Activated CD4-positive, alpha-beta T cell treated with anti-CD3 and anti-CD28 coated beads, Interleukin-2, amount 50 U/mL, for 4 hours (primary cell): ENCODE data around the gene STX18.
"Not testable (repeated sequence)": the region's sequence is repeated elsewhere in the genome, so short reads cannot be mapped to it uniquely, and the experiment has no call there.

ENCODE experiments used
- DNase-seq, 2 experiments: peaks; one replicate each; pipeline ENCODE4 v3.0.0-alpha.2; 2020

The STX18 gene

GRCh38 chr4:4433941-4434340 is 107.9 kb downstream of the STX18 start:
- DNase-seq = no peak

- no peak for DNase-seq
These were observed 109.3 kb downstream of the STX18 start for GRCh38 chr4:4432341-4433125.

- peak; percentile 36 to 38 for DNase-seq
These were observed 111.2 kb downstream of the STX18 start for GRCh38 chr4:4430492-4431195.

GRCh38 chr4:4428966-4429875 is 112.6 kb downstream of the STX18 start:
- DNase-seq = no peak

GRCh38 chr4:4427886-4428285 is 114.0 kb downstream of the STX18 start:
- DNase-seq = no peak

- no peak for DNase-seq
These were observed 114.6 kb downstream of the STX18 start for GRCh38 chr4:4427121-4427870.

- no peak for DNase-seq
These were observed 115.2 kb downstream of the STX18 start for GRCh38 chr4:4426511-4427120.

GRCh38 chr4:4425696-4426095 is 116.2 kb downstream of the STX18 start:
- no peak for DNase-seq

- DNase-seq = no peak
These were observed 116.6 kb downstream of the STX18 start for GRCh38 chr4:4425119-4425690.

GRCh38 chr4:4424499-4425115 is 117.2 kb downstream of the STX18 start:
- no peak for DNase-seq

GRCh38 chr4:4423706-4424498 is 117.9 kb downstream of the STX18 start:
- no peak for DNase-seq

GRCh38 chr4:4422856-4423499 is 118.9 kb downstream of the STX18 start:
- no peak for DNase-seq

- not testable (repeated sequence) for DNase-seq
These were observed 119.7 kb downstream of the STX18 start for GRCh38 chr4:4422117-4422516.

- no peak for DNase-seq
These were observed 120.5 kb downstream of the STX18 start for GRCh38 chr4:4421356-4421755.

- DNase-seq = no peak
These were observed 121.4 kb downstream of the STX18 start for GRCh38 chr4:4420421-4420820.

- no peak for DNase-seq
These were observed 122.0 kb downstream of the STX18 start for GRCh38 chr4:4419896-4420295.

GRCh38 chr4:4418676-4419390 is 123.0 kb downstream of the STX18 start:
- DNase-seq = no peak

- DNase-seq = no peak
These were observed 124.0 kb downstream of the STX18 start for GRCh38 chr4:4417886-4418285.

GRCh38 chr4:4416981-4417380 is 124.9 kb downstream of the STX18 start:
- no peak for DNase-seq
